ENCODE data around the gene ABCG8.
A peak's percentile ranks its signal among the peaks of the same experiment; 100 is the strongest.

The ABCG8 gene

DNA sequence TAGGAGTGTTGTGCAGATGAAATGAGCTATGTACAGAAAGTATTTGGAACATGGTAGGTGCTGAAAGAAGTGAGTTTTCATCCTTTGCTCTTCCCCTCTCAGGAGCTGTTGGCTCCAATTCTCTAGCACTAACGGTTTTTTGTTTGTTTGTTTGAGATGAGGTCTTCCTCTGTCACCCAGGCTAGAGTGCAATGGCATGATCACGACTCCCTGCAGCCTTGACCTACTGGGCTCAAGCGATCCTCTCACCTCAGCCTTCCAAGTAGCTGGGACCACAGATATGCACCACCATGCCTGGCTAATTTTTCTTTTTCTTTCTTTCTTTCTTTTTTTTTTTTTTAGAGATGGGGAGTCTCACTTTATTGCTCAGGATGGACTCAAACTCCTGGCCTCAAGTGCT, 12.9 kb upstream of the ABCG8 start:
- Histone ChIP-seq H3K27me3 (ENCODE audit: control insufficient read depth, insufficient read depth, low read length) (peaks cover 15% of the 10 kb centered on the region), H3K4me1 (ENCODE audit: control insufficient read depth, insufficient read depth, low read length) (no peaks in the 10 kb centered on the region), H3K9ac (ENCODE audit: low read length) (no peak overlapping the region), H3K36me3 (ENCODE audit: control insufficient read depth, insufficient read depth, low read length) (no peaks in the 10 kb centered on the region), H3K27ac (ENCODE audit: low read depth, low read length) (no peak overlapping the region), H3K9me3 (ENCODE audit: control insufficient read depth, insufficient read depth, low read depth, low read length) (no peaks in the 10 kb centered on the region), H3K4me3 (ENCODE audit: low read depth, low read length) (no peak overlapping the region)

GRCh38 chr2:43826305-43827250, 12.2 kb upstream of the ABCG8 start:
- Histone ChIP-seq H3K9ac (ENCODE audit: low read length) (no peak overlapping the region), H3K9me3 (ENCODE audit: control insufficient read depth, insufficient read depth, low read depth, low read length) (no peaks in the 10 kb centered on the region), H3K27ac (ENCODE audit: low read depth, low read length) (no peak overlapping the region), H3K36me3 (ENCODE audit: control insufficient read depth, insufficient read depth, low read length) (no peaks in the 10 kb centered on the region), H3K27me3 (ENCODE audit: control insufficient read depth, insufficient read depth, low read length) (peaks cover 22% of the 10 kb centered on the region), H3K4me1 (ENCODE audit: control insufficient read depth, insufficient read depth, low read length) (no peaks in the 10 kb centered on the region), H3K4me3 (ENCODE audit: low read depth, low read length) (no peak overlapping the region)

DNA sequence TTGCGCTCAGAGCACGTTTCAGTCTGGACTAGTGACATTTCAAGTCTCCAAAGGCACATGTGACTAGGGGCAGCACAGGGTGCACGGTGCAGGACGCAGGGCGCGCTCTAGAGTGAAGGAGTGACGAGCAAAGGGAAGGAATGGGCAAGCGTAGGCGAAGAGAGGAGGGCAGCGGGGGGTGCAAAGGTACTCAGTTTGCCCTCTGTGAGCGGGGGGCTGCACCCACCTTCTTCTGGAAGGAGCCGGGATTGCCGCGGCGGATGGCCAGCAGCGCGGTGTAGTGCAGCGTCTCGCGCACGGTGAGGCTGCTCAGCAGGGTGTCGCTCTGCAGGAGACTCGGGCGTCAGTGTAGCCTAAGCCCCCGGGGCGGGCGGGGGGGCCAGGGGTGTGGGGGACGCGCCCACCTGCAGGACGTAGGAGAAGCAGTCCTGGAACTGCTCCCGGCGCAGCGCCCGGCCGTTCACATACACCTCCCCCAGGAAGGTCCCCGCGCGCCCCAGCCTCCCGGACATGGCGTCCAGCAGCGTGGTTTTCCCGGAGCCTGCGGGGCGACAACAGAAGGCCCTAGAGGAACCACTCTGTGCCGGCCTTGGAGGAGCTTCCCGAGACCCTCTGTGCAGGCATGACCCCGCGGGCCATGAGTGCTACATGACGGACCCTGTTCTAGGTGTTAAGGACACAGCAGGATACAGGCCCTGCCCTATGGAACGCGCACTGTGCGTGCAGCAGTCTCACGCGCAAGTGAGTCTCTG, 7.1 kb upstream of the ABCG8 start:
- Histone ChIP-seq H3K27ac (ENCODE audit: low read depth, low read length) (no peak overlapping the region), H3K36me3 (ENCODE audit: control insufficient read depth, insufficient read depth, low read length) (no peaks in the 10 kb centered on the region), H3K9ac (ENCODE audit: low read length) (peak overlapping the region; percentile 42), H3K9me3 (ENCODE audit: control insufficient read depth, insufficient read depth, low read depth, low read length) (no peaks in the 10 kb centered on the region), H3K4me3 (ENCODE audit: low read depth, low read length) (peak overlapping the region; percentile 67), H3K4me1 (ENCODE audit: control insufficient read depth, insufficient read depth, low read length) (peaks cover 7% of the 10 kb centered on the region), H3K27me3 (ENCODE audit: control insufficient read depth, insufficient read depth, low read length) (peaks cover 32% of the 10 kb centered on the region)

DNA sequence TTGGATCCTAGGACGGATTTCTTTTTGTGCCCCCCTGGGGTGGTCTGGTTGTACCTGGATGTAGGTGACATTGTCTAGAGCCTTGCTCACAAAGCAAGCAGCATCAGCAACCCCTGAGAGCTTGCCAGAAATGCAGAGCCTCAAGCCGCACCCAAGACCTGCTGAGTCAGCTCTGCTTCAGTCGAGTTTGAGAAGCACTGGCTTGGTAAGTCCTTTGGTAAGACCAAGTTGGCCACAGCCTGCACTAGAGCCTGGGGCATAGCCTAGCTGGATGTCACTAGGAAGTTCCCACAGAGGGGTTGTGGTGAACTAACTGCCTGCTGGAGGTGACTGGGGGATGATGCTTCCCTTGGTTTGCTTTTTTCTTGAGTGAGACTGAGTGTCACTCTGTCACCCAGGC, 6.3 kb upstream of the ABCG8 start:
- Histone ChIP-seq H3K27ac (ENCODE audit: low read depth, low read length) (no peak overlapping the region), H3K36me3 (ENCODE audit: control insufficient read depth, insufficient read depth, low read length) (no peaks in the 10 kb centered on the region), H3K9ac (ENCODE audit: low read length) (no peak overlapping the region), H3K4me3 (ENCODE audit: low read depth, low read length) (peak overlapping the region; percentile 67), H3K4me1 (ENCODE audit: control insufficient read depth, insufficient read depth, low read length) (peaks cover 7% of the 10 kb centered on the region), H3K9me3 (ENCODE audit: control insufficient read depth, insufficient read depth, low read depth, low read length) (no peaks in the 10 kb centered on the region), H3K27me3 (ENCODE audit: control insufficient read depth, insufficient read depth, low read length) (peaks cover 32% of the 10 kb centered on the region)

DNA sequence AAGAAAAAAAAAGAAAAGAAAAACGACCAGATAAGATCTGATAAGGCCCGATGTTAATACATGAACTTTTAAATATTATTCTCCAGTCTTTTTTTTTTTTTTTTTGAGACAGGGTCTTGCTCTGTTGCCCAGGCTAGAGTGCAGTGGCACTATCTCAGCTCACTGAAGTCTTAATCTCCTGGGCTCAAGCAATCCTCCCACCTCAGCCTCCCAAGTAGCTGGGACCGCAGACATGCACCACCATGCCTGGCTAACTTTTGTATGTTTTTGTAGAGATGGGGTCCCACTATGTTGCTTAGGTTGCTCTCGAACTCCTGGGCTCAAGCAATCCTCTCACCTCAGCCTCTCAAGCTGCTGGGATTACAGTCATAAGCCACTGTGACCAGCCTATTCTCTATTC, 1.7 kb upstream of the ABCG8 start:
- H3K27ac ChIP-seq (ENCODE audit: low read depth, low read length), result no peak overlapping the region
- H3K9ac ChIP-seq (ENCODE audit: low read length), result no peak overlapping the region
- H3K4me3 ChIP-seq (ENCODE audit: low read depth, low read length), result no peak overlapping the region
- H3K4me1 ChIP-seq (ENCODE audit: control insufficient read depth, insufficient read depth, low read length), result peaks cover 6% of the 10 kb centered on the region
- H3K36me3 ChIP-seq (ENCODE audit: control insufficient read depth, insufficient read depth, low read length), result no peaks in the 10 kb centered on the region
- no peaks in the 10 kb centered on the region for H3K9me3 ChIP-seq (ENCODE audit: control insufficient read depth, insufficient read depth, low read depth, low read length)
- H3K27me3 ChIP-seq (ENCODE audit: control insufficient read depth, insufficient read depth, low read length), result peaks cover 6% of the 10 kb centered on the region

DNA sequence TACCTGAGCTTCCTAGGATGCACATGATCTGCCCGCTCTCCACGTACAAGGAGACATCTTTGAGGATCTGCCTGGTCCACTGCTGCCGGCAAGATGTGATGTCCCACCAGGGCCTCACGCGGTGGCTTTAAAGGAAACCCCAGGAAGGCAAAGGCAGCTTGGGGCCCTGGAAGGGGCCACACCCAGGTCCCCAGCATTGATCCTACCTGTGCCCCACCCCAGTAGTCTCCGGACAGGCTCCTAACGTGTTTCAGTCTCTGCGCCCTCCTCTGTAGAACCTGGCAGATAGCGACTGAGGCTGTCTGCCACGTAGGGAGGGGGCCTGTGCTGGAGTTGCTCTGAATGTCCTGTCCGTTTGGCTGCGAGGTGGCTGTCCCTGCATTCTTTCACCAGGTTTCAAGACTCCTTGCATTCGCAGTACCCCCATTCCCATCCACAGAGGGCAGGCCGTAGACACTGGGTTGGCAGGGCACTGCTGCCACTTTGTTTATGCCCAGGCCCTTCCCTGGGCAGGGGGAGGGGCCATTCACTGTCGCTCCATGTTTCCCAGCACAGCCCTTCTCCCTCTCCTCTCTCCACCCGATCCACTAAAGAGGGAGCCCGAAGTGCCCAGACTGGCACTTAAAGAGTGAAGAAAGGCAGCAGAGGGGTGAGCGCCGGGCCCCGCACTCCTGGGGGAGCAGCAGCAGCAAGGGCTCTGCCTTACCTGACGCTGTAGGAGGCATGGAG, 776 bp upstream of the ABCG8 start:
- no peaks in the 10 kb centered on the region for H3K4me1 ChIP-seq (ENCODE audit: control insufficient read depth, insufficient read depth, low read length)
- no peaks in the 10 kb centered on the region for H3K9me3 ChIP-seq (ENCODE audit: control insufficient read depth, insufficient read depth, low read depth, low read length)
- H3K36me3 ChIP-seq (ENCODE audit: control insufficient read depth, insufficient read depth, low read length), result no peaks in the 10 kb centered on the region
- H3K9ac ChIP-seq (ENCODE audit: low read length), result no peak overlapping the region
- H3K4me3 ChIP-seq (ENCODE audit: low read depth, low read length), result no peak overlapping the region
- no peak overlapping the region for H3K27ac ChIP-seq (ENCODE audit: low read depth, low read length)
- no peaks in the 10 kb centered on the region for H3K27me3 ChIP-seq (ENCODE audit: control insufficient read depth, insufficient read depth, low read length)

GRCh38 chr2:43839776-43840564, 1.2 kb downstream of the ABCG8 start:
- no peaks in the 10 kb centered on the region for H3K27me3 ChIP-seq (ENCODE audit: control insufficient read depth, insufficient read depth, low read length)
- no peaks in the 10 kb centered on the region for H3K4me1 ChIP-seq (ENCODE audit: control insufficient read depth, insufficient read depth, low read length)
- H3K36me3 ChIP-seq (ENCODE audit: control insufficient read depth, insufficient read depth, low read length), result no peaks in the 10 kb centered on the region
- H3K9ac ChIP-seq (ENCODE audit: low read length), result no peak overlapping the region
- H3K27ac ChIP-seq (ENCODE audit: low read depth, low read length), result no peak overlapping the region
- H3K4me3 ChIP-seq (ENCODE audit: low read depth, low read length), result no peak overlapping the region
- no peaks in the 10 kb centered on the region for H3K9me3 ChIP-seq (ENCODE audit: control insufficient read depth, insufficient read depth, low read depth, low read length)

DNA sequence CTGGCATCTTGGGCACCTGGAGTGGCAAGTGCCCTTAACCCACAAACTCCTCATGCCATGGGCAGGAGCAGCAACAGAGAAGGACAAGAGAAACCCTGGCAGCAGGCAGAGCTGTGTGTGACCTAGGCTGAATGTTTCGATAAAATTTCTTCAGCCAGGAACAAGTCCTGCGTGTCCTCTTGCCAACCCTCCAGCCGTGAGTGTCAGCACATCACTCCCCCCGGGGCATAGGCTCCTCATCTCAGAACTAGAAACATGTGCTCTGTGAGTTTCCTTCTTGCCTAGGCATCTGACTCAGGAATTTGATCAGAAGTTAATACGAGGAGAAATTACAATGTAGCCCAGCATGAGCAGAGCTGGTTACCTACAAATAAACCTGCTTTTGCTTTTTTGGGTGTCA, 2.2 kb downstream of the ABCG8 start:
- Histone ChIP-seq H3K36me3 (ENCODE audit: control insufficient read depth, insufficient read depth, low read length) (no peaks in the 10 kb centered on the region), H3K27me3 (ENCODE audit: control insufficient read depth, insufficient read depth, low read length) (no peaks in the 10 kb centered on the region), H3K27ac (ENCODE audit: low read depth, low read length) (no peak overlapping the region), H3K4me1 (ENCODE audit: control insufficient read depth, insufficient read depth, low read length) (no peaks in the 10 kb centered on the region), H3K9ac (ENCODE audit: low read length) (no peak overlapping the region), H3K9me3 (ENCODE audit: control insufficient read depth, insufficient read depth, low read depth, low read length) (no peaks in the 10 kb centered on the region), H3K4me3 (ENCODE audit: low read depth, low read length) (no peak overlapping the region)

- no peaks in the 10 kb centered on the region for H3K9me3 ChIP-seq (ENCODE audit: control insufficient read depth, insufficient read depth, low read depth, low read length)
- H3K27ac ChIP-seq (ENCODE audit: low read depth, low read length), result no peak overlapping the region
- no peaks in the 10 kb centered on the region for H3K4me1 ChIP-seq (ENCODE audit: control insufficient read depth, insufficient read depth, low read length)
- no peak overlapping the region for H3K4me3 ChIP-seq (ENCODE audit: low read depth, low read length)
- H3K36me3 ChIP-seq (ENCODE audit: control insufficient read depth, insufficient read depth, low read length), result no peaks in the 10 kb centered on the region
- no peaks in the 10 kb centered on the region for H3K27me3 ChIP-seq (ENCODE audit: control insufficient read depth, insufficient read depth, low read length)
- no peak overlapping the region for H3K9ac ChIP-seq (ENCODE audit: low read length)
These were observed 3.4 kb downstream of the ABCG8 start for GRCh38 chr2:43841949-43842865.

DNA sequence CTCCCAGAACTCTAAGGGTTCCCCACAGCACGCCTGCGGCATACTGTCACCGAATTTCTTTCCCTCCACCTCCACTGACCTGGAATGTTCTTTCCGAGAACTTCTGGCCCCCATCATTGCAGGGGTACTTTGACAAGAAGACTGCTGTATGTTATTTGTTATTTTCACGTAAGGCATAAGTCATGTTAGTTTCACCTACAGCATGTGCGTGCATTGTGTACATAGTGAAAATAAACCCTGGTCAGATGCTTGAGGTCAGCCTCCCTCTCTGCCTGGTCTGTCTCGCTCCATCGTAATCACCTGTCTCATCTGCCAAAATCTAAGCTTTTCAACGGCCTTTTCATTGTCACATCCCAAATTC, 4.1 kb downstream of the ABCG8 start:
- Histone ChIP-seq H3K9me3 (ENCODE audit: control insufficient read depth, insufficient read depth, low read depth, low read length) (no peaks in the 10 kb centered on the region), H3K36me3 (ENCODE audit: control insufficient read depth, insufficient read depth, low read length) (no peaks in the 10 kb centered on the region), H3K4me3 (ENCODE audit: low read depth, low read length) (no peak overlapping the region), H3K27me3 (ENCODE audit: control insufficient read depth, insufficient read depth, low read length) (no peaks in the 10 kb centered on the region), H3K27ac (ENCODE audit: low read depth, low read length) (no peak overlapping the region), H3K9ac (ENCODE audit: low read length) (no peak overlapping the region), H3K4me1 (ENCODE audit: control insufficient read depth, insufficient read depth, low read length) (no peaks in the 10 kb centered on the region)

Data from HUES6 (cell line).